Ascending aorta (tissue), 2 donors: ENCODE measurements around the gene DACT2. TPM values are rescaled to one million over a fixed set of nuclear protein-coding genes. Genes with fewer than 3 reads are reported as not detected.

Experiments
- DNase-seq, 2 donors: peaks; one replicate each; pipeline ENCODE4 v3.0.0-alpha.2; 2019; ENCODE audit warnings: low spot score in 2 of 2
- H3K27ac ChIP-seq, 2 donors: fragments of 200-600 bp; sonication (generic); one replicate each; pipeline ENCODE4 v1.5.1; 2016 to 2017; ENCODE audit warnings: mild to moderate bottlenecking in 1 of 2
- H3K27me3 ChIP-seq: fragments of 200-600 bp; sonication (generic); one replicate; pipeline ENCODE4 v1.5.1; 2017
- H3K36me3 ChIP-seq, 2 donors: fragments of 200-600 bp; sonication (generic); one replicate each; pipeline ENCODE4 v1.5.1; 2016
- H3K4me1 ChIP-seq, 2 donors: fragments of 200-600 bp; sonication (generic); one replicate each; pipeline ENCODE4 v1.5.1; 2016 to 2017; ENCODE audit warnings: mild to moderate bottlenecking in 1 of 2
- H3K4me3 ChIP-seq, 2 donors: fragments of 200-600 bp; sonication (generic); one replicate each; pipeline ENCODE4 v1.5.1; 2016 to 2017; ENCODE audit warnings: mild to moderate bottlenecking in 1 of 2
- H3K9me3 ChIP-seq, 2 donors: fragments of 200-600 bp; sonication (generic); one replicate each; pipeline ENCODE4 v1.5.1; 2016
- CTCF ChIP-seq, 3 experiments: fragments of 200-600 bp in 2 of 3; fragments of 450-650 bp in 1 of 3; sonication (generic) in 2 of 3; IDR thresholded peaks; one replicate each; pipeline ENCODE4 v1.5.1; 2016 to 2019; ENCODE audit warnings: antibody characterized with exemption in 3 of 3, mild to moderate bottlenecking in 1 of 3, moderate library complexity in 1 of 3
- intact Hi-C: fragments of 100-400 bp; cut with DNase I; formaldehyde crosslinking; loops from one replicate; pipeline ENCODE4 v1.15.1; 2023
- total RNA-seq: library from RNA; depleted of rRNA; stranded (reverse); fragments of >200 nt; gene quantifications from one replicate; pipeline ENCODE4 v1.1.0, GENCODE V29; 2016

DACT2 gene
- total RNA-seq, 1 donor from 2014 or later = not detected

GRCh38 chr6:168310945-168311344, 8.6 kb downstream of the DACT2 start:
- H3K9me3 ChIP-seq = no peaks in the 10 kb centered on the region
- H3K27me3 ChIP-seq = no peaks in the 10 kb centered on the region
- H3K4me3 ChIP-seq = no peak overlapping the region
- DNase-seq = no peak
- H3K4me1 ChIP-seq = no peaks in the 10 kb centered on the region
- no peak overlapping the region for H3K27ac ChIP-seq
- intact Hi-C loops = no loop called here
- no peak for TF ChIP-seq CTCF (IDR thresholded peaks at IDR 0.05)
- no peaks in the 10 kb centered on the region for H3K36me3 ChIP-seq

GRCh38 chr6:168310403-168310802, 9.2 kb downstream of the DACT2 start:
- intact Hi-C loops = no loop called here
- Histone ChIP-seq H3K4me1 (no peaks in the 10 kb centered on the region), H3K36me3 (no peaks in the 10 kb centered on the region), H3K27ac (no peak overlapping the region), H3K4me3 (no peak overlapping the region), H3K27me3 (no peaks in the 10 kb centered on the region), H3K9me3 (no peaks in the 10 kb centered on the region)
- no peak for DNase-seq
- TF ChIP-seq CTCF (IDR thresholded peaks at IDR 0.05) = no peak

GRCh38 chr6:168309997-168310396, 9.6 kb downstream of the DACT2 start:
- DNase-seq = no peak
- intact Hi-C loops = no loop called here
- Histone ChIP-seq H3K36me3 (no peaks in the 10 kb centered on the region), H3K4me1 (no peaks in the 10 kb centered on the region), H3K27ac (no peak overlapping the region), H3K4me3 (no peak overlapping the region), H3K27me3 (no peaks in the 10 kb centered on the region), H3K9me3 (no peaks in the 10 kb centered on the region)
- no peak for TF ChIP-seq CTCF (IDR thresholded peaks at IDR 0.05)

GRCh38 chr6:168309183-168309582, 10.4 kb downstream of the DACT2 start:
- Histone ChIP-seq H3K27ac (no peak overlapping the region), H3K4me3 (no peak overlapping the region), H3K9me3 (no peaks in the 10 kb centered on the region), H3K4me1 (no peaks in the 10 kb centered on the region), H3K27me3 (no peaks in the 10 kb centered on the region), H3K36me3 (no peaks in the 10 kb centered on the region)
- intact Hi-C loops = no loop called here
- TF ChIP-seq CTCF (IDR thresholded peaks at IDR 0.05) = no peak
- no peak for DNase-seq

- no peak overlapping the region for H3K4me3 ChIP-seq
- TF ChIP-seq CTCF (IDR thresholded peaks at IDR 0.05) = no peak
- H3K27me3 ChIP-seq = no peaks in the 10 kb centered on the region
- no peak for DNase-seq
- no peak overlapping the region for H3K27ac ChIP-seq
- no peaks in the 10 kb centered on the region for H3K36me3 ChIP-seq
- no peaks in the 10 kb centered on the region for H3K9me3 ChIP-seq
- H3K4me1 ChIP-seq = no peaks in the 10 kb centered on the region
- intact Hi-C loops = no loop called here
Observed at GRCh38 chr6:168308390-168309144, 11.0 kb downstream of the DACT2 start.

GRCh38 chr6:168307695-168308021, 11.9 kb downstream of the DACT2 start:
- no peaks in the 10 kb centered on the region for H3K27me3 ChIP-seq
- H3K4me3 ChIP-seq = no peak overlapping the region
- no peak for DNase-seq
- H3K36me3 ChIP-seq = no peaks in the 10 kb centered on the region
- H3K9me3 ChIP-seq = no peaks in the 10 kb centered on the region
- intact Hi-C loops = no loop called here
- H3K4me1 ChIP-seq = no peaks in the 10 kb centered on the region
- no peak overlapping the region for H3K27ac ChIP-seq
- TF ChIP-seq CTCF (IDR thresholded peaks at IDR 0.05) = no peak
